22Rv1 (cell line): Measurements from ENCODE around the gene GID8.

ENCODE experiments used
- CTCF ChIP-seq: fragments of 450-650 bp; IDR thresholded peaks from 2 replicates; pipeline ENCODE4 v1.5.1; 2017; ENCODE audit warnings: mild to moderate bottlenecking
- ZFX ChIP-seq: fragments of 450-650 bp; IDR thresholded peaks from 2 replicates; pipeline ENCODE4 v1.6.1; 2017; ENCODE audit warnings: antibody characterized with exemption, borderline replicate concordance

- TF ChIP-seq CTCF (no peak), ZFX (no peak)
Measured at GRCh38 chr20:62979310-62979709, 41.4 kb downstream of the GID8 start.
